Measurements from ENCODE around the gene LGR6.
A peak's percentile ranks its signal among the peaks of the same experiment; 100 is the strongest.
"Not testable (repeated sequence)": the region's sequence is repeated elsewhere in the genome, so short reads cannot be mapped to it uniquely, and the experiment has no call there.

The LGR6 gene

GRCh38 chr1:202193614-202194327 is at the start of gene LGR6:
LGR6 (plus strand) TSS chr1:202193799; CDS start chr1:202193990, 191 bp downstream.
- no peak for DNase-seq (ENCODE audit: low spot score)

- DNase-seq (ENCODE audit: low spot score): peak; percentile 27
These were observed 49.1 kb upstream of the LGR6 start, which contains the start of gene ARL8A for GRCh38 chr1:202144402-202145067. ARL8A (minus strand) TSS chr1:202144737; CDS start chr1:202144572, 165 bp downstream.

GRCh38 chr1:202145068-202145743 is 48.4 kb upstream of the LGR6 start:
- no peak for DNase-seq (ENCODE audit: low spot score)

GRCh38 chr1:202145744-202146140 is 47.9 kb upstream of the LGR6 start:
- not testable (repeated sequence) for DNase-seq (ENCODE audit: low spot score)

- no peak for DNase-seq (ENCODE audit: low spot score)
These were observed 47.3 kb upstream of the LGR6 start for GRCh38 chr1:202146279-202146678.

GRCh38 chr1:202146993-202147392 is 46.6 kb upstream of the LGR6 start:
- no peak for DNase-seq (ENCODE audit: low spot score)

- no peak for DNase-seq (ENCODE audit: low spot score)
These were observed 45.2 kb upstream of the LGR6 start for GRCh38 chr1:202148391-202148790.

- no peak for DNase-seq (ENCODE audit: low spot score)
These were observed 44.0 kb upstream of the LGR6 start for GRCh38 chr1:202149566-202149965.

- no peak for DNase-seq (ENCODE audit: low spot score)
These were observed 43.4 kb upstream of the LGR6 start for GRCh38 chr1:202150187-202150586.

- no peak for DNase-seq (ENCODE audit: low spot score)
These were observed 43.0 kb upstream of the LGR6 start for GRCh38 chr1:202150602-202151001.

- DNase-seq (ENCODE audit: low spot score): no peak
These were observed 42.6 kb upstream of the LGR6 start for GRCh38 chr1:202151045-202151444.

GRCh38 chr1:202152399-202152798 is 41.2 kb upstream of the LGR6 start:
- DNase-seq (ENCODE audit: low spot score): no peak

GRCh38 chr1:202153284-202153683 is 40.3 kb upstream of the LGR6 start:
- no peak for DNase-seq (ENCODE audit: low spot score)

GRCh38 chr1:202154148-202154765 is 39.3 kb upstream of the LGR6 start:
- DNase-seq (ENCODE audit: low spot score): no peak

GRCh38 chr1:202154766-202155477 is 38.7 kb upstream of the LGR6 start:
- DNase-seq (ENCODE audit: low spot score): peak; percentile 43

GRCh38 chr1:202155478-202156021 is 38.0 kb upstream of the LGR6 start:
- peak; percentile 14 for DNase-seq (ENCODE audit: low spot score)

GRCh38 chr1:202156590-202156989 is 37.0 kb upstream of the LGR6 start:
- no peak for DNase-seq (ENCODE audit: low spot score)

GRCh38 chr1:202157945-202158344 is 35.7 kb upstream of the LGR6 start:
- no peak for DNase-seq (ENCODE audit: low spot score)

GRCh38 chr1:202158810-202159533 is 34.6 kb upstream of the LGR6 start:
- DNase-seq (ENCODE audit: low spot score): no peak

- no peak for DNase-seq (ENCODE audit: low spot score)
These were observed 33.8 kb upstream of the LGR6 start for GRCh38 chr1:202159534-202160371.
